Mucosa of rectum (tissue), 2 donors: ENCODE measurements around the gene LPP.

Experiments used
- H3K27ac ChIP-seq, 2 donors: one replicate each; pipeline ENCODE4 v1.7.0; 2013; ENCODE audit warnings: inconsistent platforms in 2 of 2, low read depth in 2 of 2, low read length in 2 of 2
- H3K27me3 ChIP-seq, 2 donors: one replicate each; pipeline ENCODE4 v1.7.0; 2013; ENCODE audit warnings: low read length in 2 of 2; ENCODE audit not compliant: control insufficient read depth in 2 of 2, insufficient read depth in 2 of 2
- H3K36me3 ChIP-seq, 2 donors: one replicate each; pipeline ENCODE4 v1.7.0; 2013; ENCODE audit warnings: low read length in 2 of 2; ENCODE audit not compliant: control insufficient read depth in 2 of 2, insufficient read depth in 2 of 2
- H3K4me1 ChIP-seq, 2 donors: one replicate each; pipeline ENCODE4 v1.7.0; 2013; ENCODE audit warnings: low read length in 2 of 2, mild to moderate bottlenecking in 1 of 2; ENCODE audit not compliant: control insufficient read depth in 2 of 2, insufficient read depth in 2 of 2
- H3K4me3 ChIP-seq, 2 donors: one replicate each; pipeline ENCODE4 v1.7.0; 2013; ENCODE audit warnings: low read length in 2 of 2
- H3K9ac ChIP-seq, 2 donors: one replicate each; pipeline ENCODE4 v1.7.0; 2013; ENCODE audit warnings: low read length in 2 of 2, low read depth in 1 of 2, mild to moderate bottlenecking in 1 of 2
- H3K9me3 ChIP-seq, 2 donors: one replicate each; pipeline ENCODE4 v1.7.0; 2013; ENCODE audit warnings: low read length in 2 of 2; ENCODE audit not compliant: control insufficient read depth in 2 of 2
- donor health status: healthy.
- donor health status: Normal muscosa, but diverticular disease.

The LPP gene

DNA sequence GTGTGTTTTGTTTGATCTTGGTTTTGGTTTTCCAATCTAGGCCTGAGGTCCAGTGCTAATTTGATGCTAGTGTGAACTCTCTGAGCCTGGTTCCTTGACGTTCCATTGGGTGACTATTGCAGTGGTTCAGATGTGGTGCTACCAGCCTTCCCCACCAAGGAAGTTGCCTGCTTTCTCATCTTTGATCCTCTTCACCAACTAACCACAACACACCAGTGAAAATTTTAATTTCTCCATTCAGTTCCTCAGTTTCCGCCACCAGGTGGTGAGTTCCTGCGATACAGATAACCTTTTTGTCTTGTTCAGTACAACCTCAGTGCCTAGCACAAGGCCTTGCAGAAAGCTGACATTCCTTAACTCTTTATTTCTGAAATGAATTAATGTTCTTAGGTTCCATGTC, 680.4 kb downstream of the LPP start:
- Histone ChIP-seq H3K27ac (no peak overlapping the region), H3K9ac (no peak overlapping the region), H3K36me3 (no peaks in the 10 kb centered on the region), H3K27me3 (no peaks in the 10 kb centered on the region), H3K4me3 (no peak overlapping the region), H3K9me3 (no peaks in the 10 kb centered on the region), H3K4me1 (no peaks in the 10 kb centered on the region)

DNA sequence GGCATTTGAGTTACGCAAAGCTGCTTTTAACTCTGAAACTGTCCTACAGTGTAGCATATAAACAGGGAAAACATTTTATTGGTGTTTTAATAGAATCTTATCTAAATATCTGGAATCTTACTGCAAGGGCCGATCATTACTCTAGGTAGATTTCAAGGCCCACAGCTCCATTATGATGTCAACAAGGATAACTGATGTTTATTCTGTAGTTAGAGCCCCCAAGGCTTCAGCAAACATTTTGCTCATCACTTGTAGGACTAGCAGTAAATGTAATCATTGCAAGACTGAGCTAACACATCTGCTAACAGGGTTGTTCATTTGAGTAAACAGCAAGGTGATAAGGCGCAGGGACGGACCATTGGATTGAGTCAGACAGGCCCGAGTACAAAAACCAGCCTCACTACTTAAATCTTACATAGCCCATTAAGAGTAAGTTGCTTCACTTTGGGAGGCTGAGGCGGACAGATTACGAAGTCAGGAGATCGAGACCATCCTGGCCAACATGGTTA, 685.3 kb downstream of the LPP start:
- Histone ChIP-seq H3K27ac (no peak overlapping the region), H3K9ac (no peak overlapping the region), H3K4me1 (no peaks in the 10 kb centered on the region), H3K36me3 (no peaks in the 10 kb centered on the region), H3K4me3 (no peak overlapping the region), H3K9me3 (no peaks in the 10 kb centered on the region), H3K27me3 (no peaks in the 10 kb centered on the region)

DNA sequence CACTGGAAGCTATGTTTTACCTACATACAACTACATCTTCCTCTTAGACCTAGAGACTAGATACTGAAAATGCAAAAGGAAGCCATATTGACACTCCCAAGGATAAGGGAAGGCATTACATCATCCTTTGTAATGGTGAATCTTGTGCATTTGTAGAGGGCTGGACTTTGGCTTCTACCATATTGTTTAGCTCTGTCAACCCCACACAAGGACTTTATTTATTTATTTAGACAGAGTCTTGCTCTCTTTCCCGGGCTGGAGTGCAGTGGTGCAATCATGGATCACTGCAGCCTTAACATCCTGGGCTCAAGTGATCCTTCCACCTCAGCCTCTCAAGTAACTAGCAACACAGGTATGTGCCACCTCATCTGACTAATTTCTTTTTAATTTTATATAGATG, 686.3 kb downstream of the LPP start:
- Histone ChIP-seq H3K9ac (no peak overlapping the region), H3K36me3 (no peaks in the 10 kb centered on the region), H3K27me3 (no peaks in the 10 kb centered on the region), H3K4me3 (no peak overlapping the region), H3K4me1 (no peaks in the 10 kb centered on the region), H3K27ac (no peak overlapping the region), H3K9me3 (no peaks in the 10 kb centered on the region)

DNA sequence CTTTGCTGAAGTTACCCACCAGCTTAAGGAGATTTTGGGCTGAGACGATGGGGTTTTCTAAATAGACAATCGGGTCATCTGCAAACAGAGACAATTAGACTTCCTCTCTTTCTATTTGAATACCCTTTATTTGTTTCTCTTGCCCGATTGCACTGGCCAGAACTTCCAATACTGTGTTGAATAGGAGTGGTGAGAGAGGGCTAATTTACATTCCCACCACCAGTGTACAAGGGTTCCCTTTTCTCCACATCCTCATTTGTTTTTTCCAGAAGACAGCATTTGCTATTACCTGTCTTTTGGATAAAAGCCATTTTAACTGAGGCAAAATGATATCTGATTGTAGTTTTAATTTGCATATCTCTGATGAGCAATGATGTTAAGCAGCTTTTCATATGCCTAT, 687.9 kb downstream of the LPP start:
- no peaks in the 10 kb centered on the region for H3K36me3 ChIP-seq
- H3K27me3 ChIP-seq: no peaks in the 10 kb centered on the region
- H3K4me3 ChIP-seq: no peak overlapping the region
- H3K9ac ChIP-seq: no peak overlapping the region
- no peak overlapping the region for H3K27ac ChIP-seq
- H3K4me1 ChIP-seq: no peaks in the 10 kb centered on the region
- H3K9me3 ChIP-seq: no peaks in the 10 kb centered on the region

DNA sequence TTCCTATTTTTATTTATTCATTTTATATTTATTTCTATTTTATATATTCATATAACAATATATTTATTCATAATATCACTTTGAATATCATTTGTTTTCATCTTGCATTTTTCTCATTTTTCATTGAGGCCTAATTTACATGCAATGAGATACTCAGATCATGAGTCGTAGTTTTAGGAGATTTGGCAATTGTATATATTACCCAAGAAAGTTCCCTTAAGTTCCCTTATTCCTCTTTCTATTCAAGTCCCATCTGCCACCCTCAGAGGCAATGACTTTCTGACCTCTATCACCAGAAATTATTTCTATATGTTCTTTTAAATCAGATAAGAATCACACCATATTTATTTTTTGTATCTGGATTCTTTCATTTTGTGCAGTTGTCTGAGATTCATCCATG, 688.7 kb downstream of the LPP start:
- H3K9ac ChIP-seq: no peak overlapping the region
- H3K4me1 ChIP-seq: no peaks in the 10 kb centered on the region
- no peaks in the 10 kb centered on the region for H3K36me3 ChIP-seq
- no peaks in the 10 kb centered on the region for H3K27me3 ChIP-seq
- H3K9me3 ChIP-seq: no peaks in the 10 kb centered on the region
- H3K27ac ChIP-seq: no peak overlapping the region
- no peak overlapping the region for H3K4me3 ChIP-seq

DNA sequence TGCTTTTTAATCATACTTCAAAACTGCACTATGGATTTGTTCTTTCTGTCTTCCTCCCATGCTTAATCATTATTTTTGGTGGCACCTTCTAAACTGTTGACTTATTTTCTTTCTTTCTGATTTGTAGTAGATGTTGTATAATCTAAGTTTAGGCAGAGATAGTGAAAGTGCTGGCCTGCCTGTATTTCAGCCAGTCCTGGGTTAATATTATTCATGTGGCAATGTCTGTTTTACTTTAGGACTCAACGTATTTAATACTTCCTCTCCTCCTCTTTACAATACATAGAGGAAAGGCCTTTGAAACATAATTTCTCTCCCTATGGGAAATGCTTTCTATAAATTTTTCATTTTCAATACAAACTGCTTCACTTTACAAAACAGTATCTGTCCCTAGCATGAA, 690.1 kb downstream of the LPP start:
- Histone ChIP-seq H3K9me3 (no peaks in the 10 kb centered on the region), H3K27me3 (no peaks in the 10 kb centered on the region), H3K9ac (no peak overlapping the region), H3K4me1 (no peaks in the 10 kb centered on the region), H3K27ac (no peak overlapping the region), H3K36me3 (no peaks in the 10 kb centered on the region), H3K4me3 (no peak overlapping the region)

DNA sequence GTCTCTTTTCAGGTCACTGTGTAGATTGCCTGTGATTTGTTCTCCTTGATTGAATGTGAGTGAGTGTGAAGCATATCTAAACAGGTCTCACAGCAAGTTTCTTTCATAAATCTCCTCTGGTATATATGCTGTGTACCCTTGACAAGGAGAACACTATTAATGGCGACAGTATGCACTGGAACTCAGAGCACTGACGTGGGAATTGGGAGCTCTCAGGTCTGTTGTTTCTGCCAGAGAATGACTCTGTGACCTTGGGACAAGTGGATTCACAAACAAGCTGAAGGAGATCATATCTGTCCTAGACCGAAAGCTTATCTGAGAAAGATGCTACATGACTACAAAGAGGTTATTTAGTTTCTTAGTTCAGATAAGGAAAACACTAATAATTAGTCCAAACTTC, 691.6 kb downstream of the LPP start:
- Histone ChIP-seq H3K27ac (no peak overlapping the region), H3K9ac (no peak overlapping the region), H3K4me1 (no peaks in the 10 kb centered on the region), H3K36me3 (no peaks in the 10 kb centered on the region), H3K4me3 (no peak overlapping the region), H3K9me3 (no peaks in the 10 kb centered on the region), H3K27me3 (no peaks in the 10 kb centered on the region)

DNA sequence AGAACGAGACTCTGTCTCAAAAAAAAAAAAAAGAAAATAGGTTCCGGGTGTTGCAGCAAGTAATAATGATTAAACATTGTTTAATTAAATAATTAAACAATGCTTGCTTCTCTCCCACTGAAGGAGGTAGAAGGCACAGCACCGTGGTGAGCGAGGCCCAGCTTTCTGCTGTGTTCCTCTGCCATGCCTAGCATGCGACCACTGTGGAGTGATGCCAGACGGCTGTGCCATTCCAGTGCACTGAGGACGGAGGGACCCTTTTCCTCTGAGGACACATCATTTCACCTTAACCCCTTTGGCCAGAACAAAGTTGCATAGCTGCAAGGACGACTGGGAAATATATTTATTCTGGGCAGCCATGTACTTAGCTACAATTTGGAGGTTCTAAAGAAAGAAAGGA, 695.0 kb downstream of the LPP start:
- H3K4me1 ChIP-seq: no peaks in the 10 kb centered on the region
- no peaks in the 10 kb centered on the region for H3K9me3 ChIP-seq
- no peaks in the 10 kb centered on the region for H3K36me3 ChIP-seq
- no peak overlapping the region for H3K27ac ChIP-seq
- H3K4me3 ChIP-seq: no peak overlapping the region
- no peaks in the 10 kb centered on the region for H3K27me3 ChIP-seq
- H3K9ac ChIP-seq: no peak overlapping the region

DNA sequence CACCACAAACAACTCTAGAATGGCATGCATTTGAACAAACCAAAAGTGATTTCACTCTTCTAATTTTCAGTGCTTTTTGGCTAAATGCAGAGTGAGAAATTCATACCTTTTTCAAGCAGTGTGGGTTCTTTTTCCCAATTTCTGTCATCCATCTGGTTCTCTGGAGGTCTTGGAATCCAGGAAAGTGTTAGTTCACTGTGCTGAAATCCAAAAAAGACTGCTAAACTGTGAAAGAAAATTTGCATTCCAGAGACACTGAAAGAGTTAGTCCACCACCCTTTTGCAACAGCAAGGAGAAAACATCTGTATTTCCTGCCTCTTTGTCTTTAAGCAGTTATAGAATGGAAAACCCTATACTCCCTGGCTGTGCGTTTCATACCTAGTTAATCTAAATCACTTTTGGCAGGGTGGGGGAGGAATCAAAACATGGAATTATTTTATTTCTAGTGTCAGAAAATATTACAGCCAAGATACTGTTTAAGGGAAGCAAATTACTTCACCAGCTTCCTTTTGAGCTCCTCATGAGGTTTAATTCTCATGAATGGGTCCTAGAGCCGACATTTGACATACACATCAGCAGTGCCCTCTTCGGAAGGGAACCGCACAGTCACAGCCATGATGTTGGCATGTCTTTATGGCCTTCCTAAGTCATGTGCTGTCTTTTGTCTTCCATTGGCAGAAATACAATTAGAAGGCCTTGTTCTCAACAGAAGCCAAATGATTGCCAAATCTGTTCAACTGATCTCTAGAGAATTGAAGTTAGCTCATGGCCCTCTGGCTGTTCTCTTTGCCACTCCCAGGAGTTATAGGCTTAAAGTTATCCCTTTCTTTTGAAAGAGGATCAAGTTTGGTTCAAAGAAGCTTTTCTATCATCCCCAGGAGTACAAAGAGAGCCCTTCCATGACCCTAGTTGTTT, 700.2 kb downstream of the LPP start:
- Histone ChIP-seq H3K4me1 (no peaks in the 10 kb centered on the region), H3K27ac (no peak overlapping the region), H3K9ac (no peak overlapping the region), H3K36me3 (no peaks in the 10 kb centered on the region), H3K4me3 (no peak overlapping the region), H3K9me3 (no peaks in the 10 kb centered on the region), H3K27me3 (no peaks in the 10 kb centered on the region)

DNA sequence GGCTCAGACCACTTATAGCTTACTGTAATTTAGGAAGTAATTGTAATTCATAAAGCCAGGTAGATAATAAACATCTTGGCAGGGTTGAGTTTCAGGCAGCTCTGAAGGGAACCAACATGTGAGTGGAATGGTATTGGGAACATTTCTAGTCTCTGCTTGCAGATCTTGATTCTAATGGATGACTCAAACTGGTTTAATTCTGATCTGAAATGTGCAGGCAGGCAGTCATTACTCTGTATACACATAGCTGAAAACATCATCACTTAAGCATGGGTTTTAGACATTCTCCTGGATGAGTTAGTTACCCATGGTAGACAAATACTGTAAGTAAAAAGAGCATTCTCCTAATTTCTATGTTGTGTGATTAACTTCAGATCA, 700.8 kb downstream of the LPP start:
- no peak overlapping the region for H3K4me3 ChIP-seq
- H3K9ac ChIP-seq: no peak overlapping the region
- no peaks in the 10 kb centered on the region for H3K4me1 ChIP-seq
- no peaks in the 10 kb centered on the region for H3K27me3 ChIP-seq
- no peaks in the 10 kb centered on the region for H3K36me3 ChIP-seq
- no peak overlapping the region for H3K27ac ChIP-seq
- H3K9me3 ChIP-seq: no peaks in the 10 kb centered on the region
